ENCODE results near the gene RHO.

Gene RHO

DNA sequence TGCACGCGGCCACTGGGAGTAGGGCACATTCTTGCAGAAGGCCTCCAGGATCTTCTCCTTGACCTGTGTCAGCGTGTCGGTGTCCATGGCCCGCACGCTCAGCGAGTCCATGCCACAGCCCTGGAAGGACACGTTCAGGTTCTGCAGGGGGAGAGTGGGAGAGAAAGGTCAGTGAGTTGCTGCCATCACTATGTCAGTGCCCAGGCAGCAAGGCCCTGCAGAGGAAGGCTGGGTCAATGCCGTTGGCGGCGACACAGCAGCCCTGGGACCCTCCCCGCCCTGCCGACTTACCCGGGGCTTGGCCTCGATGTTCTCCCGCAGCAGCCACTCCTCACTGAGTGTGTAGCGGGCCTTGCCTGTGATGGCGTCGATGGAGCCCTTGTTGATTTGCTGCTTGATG is 34.4 kb downstream of the RHO start:
- DNase-seq, result no peak

DNA sequence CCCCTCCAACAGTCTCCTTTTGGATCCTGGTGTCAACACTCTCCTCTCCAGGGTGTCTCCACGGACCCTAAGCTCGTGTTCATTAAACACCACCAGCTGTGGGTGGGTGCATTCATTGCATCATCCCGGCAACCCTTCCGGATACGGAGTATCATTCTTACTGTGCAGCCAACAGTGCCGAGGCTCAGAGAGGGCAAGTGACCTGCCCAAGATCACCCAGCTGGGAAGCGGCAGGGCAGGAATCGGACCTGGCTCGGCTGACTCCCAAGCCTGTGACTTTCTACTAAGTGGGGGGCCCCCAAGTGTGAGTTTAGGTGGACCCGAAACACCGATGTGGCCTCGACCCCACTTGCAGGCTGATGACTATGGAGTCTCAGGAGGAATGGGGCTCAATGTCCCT is 34.9 kb downstream of the RHO start:
- no peak for DNase-seq

DNA sequence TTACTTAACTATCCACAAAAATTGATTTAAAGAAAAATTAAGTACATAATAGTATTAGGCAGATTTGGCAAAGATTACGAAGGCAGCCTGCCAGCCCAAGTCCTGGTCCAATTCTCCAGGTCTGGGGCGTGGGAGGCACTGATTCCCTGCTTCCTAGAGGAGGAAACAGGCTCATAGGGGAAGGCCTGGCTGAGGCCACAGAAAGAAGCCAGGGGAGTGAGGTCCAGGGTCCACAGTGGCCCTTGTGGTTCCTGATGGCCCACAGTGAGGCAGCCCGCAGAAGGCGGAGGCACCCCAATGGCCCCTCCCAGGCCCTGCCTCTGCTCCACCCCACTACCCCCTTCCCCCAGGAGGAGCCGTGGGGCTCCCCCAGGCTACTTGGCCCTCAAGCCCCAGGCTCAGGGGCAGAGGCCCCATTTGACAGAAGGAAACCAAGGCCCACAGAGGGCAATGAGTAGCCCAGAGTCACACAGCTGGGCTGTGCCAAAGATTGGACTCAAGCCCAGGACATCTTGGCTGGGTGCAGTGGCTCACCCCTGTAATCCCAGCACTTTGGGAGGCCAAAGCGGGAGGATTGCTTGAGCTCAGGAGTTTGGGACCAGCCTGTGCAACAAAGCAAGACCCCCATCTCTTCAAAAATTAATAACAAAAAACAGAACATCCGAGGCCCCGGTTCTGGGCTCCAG is 35.6 kb downstream of the RHO start:
- no peak for DNase-seq

DNA sequence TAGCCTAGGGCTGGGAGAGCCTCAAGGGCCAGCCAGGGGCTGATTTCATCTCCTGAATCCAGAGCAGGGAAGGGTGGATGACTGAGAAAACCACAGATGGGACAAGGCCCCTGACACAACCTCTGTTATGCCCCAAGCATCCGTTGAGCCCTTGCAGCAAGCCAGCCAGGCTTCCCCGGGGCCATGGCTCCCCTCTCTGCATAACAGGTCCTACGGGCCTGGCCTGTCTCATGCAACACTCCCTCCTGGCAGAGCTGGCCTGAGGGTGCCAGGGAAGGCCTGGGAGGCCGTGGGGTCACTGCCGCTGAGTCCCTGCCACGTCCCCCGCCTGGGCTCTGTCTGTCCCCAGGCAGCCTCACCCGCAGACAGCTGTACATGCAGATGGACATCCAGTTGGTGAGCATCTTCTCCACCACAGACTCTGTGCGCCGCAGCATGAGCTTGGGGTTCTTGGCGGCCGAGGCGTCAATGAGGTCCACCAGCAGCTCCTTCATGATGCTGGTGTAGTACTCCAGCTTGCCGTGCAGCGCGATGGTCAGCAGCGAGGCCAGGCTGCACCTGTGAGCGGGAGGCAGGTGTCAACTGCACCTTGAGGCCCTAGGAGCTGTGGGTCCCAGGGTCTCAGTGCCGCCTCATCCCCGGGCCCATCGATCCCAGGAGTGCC is 36.7 kb downstream of the RHO start:
- no peak for DNase-seq

DNA sequence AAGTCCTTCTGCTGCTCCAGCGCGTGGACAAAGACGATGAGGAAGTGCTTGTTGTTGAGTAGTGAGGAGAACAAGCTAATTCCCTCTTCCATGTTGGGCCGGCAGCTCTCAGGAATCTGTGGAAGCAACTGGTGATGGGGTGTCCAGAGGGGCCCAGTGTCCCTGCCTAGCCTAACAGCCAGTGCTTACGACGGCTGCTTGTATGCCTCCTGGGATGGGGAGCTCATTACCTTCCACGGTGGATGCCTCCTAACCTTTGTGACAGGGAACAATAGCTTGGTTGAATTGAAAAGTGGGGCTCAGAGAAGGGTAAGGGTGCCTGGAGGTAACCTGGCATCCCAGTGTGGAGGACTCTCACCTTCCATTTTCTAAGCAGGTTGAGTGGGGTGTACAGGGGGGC is 37.5 kb downstream of the RHO start:
- no peak for DNase-seq

DNA sequence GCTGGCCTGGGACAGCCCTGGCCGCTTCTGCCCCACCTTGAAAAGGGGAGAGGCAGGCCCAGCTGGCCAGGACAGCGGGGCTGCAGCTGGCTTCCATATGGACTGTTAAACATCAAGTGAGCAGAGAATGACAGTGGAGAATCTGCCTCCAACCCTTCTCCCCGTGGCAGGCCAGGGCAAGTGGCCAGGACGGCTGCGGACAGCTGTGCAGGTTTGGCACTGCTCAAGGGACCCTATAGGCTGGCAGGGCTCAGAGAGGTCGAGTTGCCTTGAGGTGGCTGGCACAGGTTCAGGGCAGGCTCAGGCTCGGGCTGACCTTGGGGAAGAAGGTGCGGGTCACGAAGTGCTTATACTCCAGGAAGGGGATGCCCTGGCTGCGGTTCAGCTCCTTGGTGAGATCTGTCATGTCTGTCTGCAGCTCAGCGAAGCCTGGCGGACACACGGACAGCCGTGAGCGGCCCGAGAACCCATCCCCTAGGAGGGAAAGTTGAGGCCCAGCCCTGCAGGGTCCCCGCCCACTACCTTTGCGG is 38.8 kb downstream of the RHO start:
- DNase-seq, result no peak

DNA sequence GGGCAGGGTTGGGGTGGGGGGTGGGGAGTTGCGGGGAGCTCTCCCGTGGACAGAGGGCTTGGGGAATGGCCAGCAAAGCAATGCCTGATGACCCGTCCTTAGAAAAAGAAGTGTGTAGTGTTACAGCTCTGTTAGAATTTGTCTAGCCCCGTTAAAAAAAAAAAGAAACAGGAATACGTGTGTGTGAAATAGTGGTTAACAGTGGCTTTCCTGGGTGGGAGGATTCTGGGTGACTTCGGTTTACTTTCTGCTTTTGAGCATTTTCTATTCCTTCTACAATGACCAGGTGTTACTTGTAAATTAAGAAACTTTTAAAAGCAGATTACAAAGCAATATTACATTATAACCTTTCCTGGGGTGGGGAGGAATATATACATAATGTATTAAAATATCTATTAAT is 39.5 kb downstream of the RHO start:
- no peak for DNase-seq

DNA sequence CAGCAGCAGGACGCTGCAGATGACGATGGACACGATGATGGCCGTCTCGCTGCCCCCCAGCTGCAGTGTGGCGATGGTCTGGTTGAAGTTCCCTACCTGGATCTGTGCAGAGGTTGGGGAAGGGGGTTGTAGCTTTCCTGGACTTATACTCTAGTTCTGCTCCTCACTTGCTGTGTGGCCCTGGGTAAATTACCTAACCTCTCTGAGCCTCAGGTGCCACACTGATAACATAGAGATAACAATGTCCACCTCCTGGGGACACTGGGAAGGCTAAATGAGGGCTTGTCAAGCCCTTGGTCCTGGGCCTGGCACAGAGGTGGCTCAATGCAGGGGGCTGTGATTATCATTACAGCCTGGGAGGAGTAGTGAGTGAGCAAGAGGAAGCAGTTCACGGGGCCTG is 41.4 kb downstream of the RHO start:
- no peak for DNase-seq

DNA sequence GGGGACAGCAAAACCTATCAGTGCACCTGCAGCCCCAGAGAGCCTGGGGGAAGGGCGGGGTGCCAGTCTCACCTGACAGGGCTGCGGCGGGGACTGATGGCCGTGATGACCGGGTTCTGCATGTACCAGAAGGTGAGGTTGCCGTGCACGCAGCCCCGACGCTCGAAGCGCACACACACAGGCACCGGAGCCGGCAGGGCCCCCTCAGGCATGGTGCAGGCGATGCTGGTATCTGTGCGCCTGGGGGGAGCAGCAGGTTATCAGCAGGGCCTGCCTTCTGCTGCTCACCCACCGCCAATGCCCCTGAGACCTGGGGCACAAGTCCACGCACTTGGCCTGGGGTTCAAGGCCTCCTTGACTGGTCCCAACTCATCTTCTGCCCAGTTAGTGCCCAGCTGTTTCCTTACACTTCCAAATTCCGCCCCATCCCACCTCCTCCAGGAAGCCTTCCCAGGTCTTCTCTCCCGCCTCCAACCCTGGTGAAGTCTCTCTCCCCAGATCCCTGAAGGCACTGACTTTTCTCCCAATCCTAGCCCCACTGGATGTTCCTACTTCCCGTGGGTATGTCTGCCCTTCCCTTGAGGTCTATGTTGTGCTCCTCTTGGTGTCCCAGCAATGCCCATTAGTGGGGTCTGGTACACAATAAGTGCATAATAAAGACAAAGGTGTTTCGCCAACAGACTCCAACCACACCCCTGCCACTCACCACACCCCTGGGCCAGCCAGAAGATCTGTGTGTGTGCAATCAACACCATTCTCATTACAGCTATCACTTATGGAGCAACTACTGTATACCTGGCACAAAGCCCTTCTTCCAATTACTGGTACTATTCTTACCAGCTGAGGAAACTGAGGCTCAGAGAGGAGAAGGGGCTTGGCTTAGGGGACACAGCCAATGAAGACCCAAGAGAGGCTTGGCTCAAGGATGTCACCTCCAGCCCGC is 43.4 kb downstream of the RHO start:
- no peak for DNase-seq

DNA sequence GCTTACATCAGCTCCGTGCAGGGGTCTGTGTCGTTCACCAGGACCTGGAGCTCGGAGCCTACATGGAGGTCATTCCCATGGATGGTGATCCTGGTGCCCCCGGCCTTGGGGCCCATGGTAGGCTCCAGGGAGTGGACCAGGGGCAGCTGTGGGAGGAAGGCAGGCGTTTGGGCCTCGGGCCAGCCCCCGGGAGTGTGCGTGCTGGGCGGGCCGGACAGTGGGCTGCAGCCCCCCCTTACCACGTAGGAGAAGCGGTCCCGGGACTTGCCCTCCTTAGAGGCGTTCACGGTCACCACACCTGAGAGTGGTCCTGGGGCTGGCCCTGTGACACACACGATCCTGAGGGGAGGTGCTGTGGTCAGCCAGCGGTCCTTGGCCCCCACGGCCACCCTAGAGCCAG is 44.2 kb downstream of the RHO start:
- DNase-seq, result no peak

DNA sequence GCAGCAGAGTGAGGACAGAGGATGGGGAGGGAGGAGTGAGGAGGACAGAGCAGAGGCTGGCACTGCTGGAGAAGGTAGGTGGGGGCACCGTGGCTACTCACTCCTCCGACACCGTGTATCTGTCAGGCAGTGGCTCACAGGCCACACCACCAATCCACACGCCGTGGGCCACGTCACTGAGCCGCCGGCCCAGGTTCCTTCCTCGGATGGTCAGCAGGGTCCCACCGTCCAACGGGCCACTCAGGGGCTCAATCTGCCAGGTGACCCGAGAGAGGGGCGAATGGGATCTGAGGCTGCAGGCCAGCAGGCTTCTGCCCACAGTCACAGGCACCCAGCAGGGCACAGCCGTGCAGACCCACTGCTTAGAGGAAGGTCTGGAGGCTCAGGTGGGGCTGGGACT is 45.1 kb downstream of the RHO start:
- no peak for DNase-seq

DNA sequence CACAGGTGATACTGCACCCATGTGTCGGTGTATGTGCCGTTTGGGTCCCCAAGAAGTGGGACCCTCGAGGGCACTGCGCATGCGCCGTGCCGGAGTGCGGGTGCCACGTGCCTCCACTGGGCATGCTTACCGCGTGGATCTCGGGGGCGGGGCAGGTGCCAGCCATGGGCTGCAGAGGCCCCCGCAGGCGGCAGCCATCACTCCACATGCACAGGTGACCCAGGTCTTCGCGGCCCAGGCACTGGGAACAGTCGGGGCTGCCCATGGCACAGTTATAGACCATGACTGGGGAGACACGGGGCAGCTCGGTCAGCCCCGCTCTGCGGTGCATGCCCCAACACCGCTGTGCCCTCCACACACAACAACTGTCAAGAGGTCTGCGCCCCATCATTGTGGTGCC is 45.8 kb downstream of the RHO start:
- DNase-seq, result no peak

DNA sequence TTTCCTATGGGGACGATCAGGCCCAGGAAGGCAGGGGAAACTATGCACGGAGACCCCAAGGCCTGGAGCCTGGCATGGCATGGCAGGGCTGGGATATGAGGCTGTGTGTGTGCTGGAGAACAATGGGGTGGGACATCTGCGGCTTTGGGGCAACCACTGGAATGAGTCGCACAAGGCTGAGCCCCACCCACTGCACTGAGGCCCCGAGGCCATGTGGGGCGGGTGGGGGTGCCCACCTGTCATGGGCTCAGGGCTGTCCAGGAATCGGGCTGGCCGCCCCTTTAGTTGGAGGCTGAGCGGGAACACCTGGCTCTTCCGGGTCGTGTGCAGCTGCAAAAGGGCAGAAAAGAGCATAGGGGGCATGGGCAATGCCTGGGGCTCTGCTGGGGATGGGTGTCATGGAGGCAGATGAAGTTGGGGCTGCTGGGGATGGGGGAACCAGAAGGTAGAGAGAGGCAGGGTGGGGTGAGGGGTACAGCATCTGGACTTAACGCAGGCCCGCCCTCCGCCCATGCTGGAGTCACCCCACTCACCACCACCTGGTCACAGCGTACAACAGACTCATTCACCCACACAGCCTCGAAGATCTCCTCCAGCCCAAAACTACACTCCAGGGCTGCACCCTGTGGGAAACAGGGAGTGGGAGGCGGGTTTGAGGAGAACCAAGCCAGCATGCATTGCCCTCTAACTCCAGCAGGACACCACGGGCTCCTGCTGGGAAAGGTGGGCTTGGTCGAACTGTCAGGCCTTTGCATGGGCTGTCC is 47.0 kb downstream of the RHO start:
- DNase-seq, result no peak

DNA sequence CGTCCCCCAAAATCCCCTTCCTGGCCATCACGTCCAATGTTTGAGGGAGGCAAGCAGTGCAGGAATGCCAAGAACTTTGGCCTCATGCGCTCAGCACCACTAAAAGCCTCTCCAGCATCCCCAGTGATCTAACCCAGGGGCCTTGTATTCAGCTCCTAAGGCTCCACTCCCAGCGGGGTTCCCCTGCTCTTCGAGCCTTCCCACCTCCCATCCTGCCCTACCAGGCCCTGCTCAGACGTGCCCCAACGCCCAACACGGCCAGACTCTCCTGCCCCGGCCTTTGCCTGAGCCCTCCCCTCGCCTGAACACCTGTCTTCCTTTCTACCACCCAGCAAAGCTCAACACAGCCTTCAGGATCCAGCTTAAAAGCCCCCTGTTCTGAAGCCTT is 47.6 kb downstream of the RHO start:
- no peak for DNase-seq

DNA sequence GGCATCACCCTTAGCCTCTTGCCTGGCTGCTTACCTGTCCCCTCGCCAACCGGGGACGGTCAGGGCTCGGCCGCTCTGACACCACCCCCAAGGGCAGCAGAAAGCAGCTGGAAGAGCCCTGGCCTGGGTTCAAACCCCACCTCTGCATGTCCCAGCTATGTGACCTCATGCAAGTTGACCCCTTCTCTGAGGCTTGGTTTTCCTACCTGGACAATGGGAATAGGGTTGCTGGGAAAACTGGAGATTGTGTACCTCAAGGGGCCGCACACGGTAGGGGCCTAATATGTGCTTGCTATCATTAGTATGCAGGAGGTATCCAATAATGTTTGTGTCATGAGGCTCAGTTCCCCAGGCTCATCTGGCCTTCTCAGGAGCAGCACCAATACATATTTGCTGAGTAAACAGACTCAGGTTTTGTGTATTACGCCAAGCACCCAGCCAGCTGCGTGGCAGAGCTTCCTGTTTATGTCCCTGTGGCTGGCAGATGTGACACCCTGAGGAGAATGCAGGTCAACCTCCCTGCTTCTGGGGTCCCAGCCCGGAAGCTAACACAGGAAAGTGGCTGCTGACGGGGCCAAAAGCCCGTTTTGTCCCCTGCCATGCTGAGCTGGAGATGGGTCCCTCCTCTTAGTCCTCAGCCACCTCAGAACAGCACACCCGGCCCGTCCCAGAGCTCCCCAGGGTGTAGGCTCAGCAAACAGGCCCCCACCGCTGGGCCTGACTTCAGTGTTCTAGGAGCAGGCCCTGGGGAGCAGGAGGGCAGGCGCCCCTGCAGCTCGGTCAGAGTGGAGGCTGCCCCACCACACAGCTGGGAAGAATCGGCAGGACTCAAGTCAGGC is 48.3 kb downstream of the RHO start:
- DNase-seq, result no peak

DNA sequence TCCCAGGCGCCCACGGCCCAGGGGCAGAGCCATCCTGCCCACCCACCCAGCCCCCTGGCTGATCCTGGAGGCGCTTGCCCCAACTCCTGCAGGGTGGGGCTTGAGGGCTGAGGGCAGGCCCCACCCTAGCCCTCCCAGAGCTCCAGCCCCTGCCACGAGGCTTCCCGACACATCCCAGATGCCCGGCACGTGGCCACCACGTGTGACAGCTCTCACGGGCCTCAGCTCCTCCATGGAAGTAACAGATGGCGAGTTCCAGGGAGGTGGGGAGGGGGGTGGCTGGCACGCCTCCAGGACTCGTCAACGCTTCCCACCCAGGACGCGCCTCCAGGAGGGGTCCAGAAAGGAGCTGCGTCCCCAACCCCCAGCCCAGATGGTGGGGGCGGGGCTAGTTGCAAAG is 48.9 kb downstream of the RHO start:
- no peak for DNase-seq

DNA sequence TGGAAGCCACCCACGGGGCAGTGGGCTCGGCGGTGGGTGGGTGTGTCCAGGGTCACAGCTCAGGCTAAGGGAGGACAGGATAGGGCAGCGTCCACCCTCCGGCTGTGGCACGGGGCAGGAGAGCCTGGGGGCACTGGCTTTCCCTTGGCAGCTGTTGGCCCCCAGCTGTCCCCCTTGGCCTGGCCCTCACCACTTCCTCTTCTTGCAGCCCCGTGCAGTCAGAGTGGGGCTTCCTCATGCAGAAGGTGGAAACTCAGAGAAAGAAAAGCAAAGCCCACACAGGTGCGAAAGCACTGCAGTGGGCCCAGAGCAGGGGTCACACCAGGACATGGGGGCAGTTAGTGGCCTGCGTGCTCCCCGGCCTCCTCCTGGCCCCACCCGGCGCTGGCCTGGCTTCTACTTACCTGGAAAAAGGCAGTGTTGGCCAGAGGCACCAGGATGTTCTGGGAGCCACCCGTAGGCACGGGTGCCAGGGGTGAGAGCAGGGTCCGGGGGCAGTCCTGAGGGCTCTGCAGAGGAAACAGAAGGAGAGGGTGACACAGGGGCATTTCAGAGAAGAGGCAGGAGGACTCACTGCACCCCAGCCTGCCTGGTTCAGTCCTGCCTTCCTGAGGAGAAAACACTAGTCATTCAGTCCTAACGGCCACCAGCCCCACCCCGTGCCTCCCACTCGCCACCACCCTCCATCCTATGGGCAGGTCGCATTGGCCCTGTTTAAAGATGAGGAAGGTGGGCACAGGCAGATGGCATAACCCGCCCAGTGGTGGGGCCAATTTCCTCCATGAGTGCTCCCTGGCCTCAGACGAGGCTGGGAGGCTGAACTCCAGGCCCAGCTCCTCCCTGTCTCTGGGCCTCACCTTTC is 49.7 kb downstream of the RHO start:
- no peak for DNase-seq

DNA sequence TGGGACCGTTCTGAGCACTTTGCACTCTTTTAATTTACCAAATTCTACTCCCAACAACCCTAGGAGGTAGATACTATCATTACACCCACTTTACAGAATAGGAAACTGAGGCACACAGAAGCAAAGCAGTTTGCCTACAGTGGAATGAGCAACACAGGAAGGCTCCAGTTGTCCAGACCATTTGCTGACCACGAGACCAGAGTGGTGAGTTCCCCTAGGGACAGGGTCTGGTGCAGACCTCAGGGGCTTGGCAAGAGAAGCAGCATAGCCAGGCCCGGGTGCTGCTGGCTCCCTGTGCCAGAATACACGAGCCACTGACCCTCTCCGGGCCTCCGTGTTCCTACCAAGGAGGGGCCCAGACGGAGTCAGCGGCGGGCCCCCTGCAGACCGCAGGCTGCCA is 51.6 kb downstream of the RHO start:
- DNase-seq, result no peak

DNA sequence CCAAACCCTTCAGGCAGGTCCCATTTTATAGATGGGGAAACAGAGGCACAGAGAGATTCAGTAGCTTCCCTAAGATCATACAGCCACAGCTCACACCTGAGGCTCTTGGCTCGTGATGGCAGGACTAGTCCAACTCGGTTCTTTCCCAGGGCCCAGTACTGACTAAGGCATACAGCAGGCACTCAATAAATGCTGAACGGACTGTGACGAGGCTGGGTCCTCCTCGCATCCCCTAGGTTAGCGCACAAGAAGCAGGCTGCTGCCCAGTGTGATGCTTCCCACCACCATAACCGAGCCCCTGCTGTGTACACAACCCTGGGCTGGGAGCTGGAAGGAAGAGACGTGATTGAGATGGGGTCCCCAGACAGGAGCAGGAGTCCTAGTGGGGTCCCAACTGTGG is 53.2 kb downstream of the RHO start:
- no peak for DNase-seq

DNA sequence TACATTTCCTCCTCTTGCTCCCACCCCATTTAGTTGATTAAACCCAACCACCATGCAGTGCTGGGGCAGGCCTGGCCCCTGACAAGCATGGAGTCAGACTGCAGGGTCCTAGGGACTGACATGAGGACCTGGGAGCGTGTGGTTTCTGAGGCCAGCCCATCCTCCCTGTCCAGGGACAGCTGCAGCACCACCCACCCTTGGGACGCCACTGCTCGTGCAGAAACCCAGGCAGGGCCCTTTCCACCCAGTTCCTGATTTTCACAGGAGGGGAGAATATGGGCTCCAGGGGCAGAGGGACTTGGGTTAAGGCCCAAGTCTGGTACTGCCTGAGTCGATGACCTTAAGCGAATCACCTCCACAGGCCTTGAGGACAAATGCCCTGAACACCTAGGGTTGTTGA is 54.4 kb downstream of the RHO start:
- DNase-seq, result no peak

DNA sequence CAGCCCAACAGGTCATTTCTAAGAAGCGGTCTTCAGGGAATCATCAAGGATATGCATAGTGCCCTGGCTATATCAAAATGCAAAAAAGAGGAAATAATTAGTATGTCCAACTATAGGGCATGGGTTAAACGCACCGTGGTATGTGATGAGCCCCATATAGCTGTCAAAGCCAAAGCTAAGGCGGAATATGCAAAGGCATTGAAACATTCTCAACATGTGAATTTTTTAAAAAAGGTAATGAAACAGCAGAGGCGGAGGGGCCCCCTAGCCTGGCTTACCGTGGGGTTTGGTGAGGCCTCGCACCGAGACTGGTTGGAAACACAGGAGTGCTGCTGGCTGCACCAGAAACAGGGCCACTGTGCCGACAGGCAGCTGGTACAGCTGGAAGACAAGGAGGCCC is 54.9 kb downstream of the RHO start:
- no peak for DNase-seq

Data from NCI-H187 (cell line).